Fibroblast of villous mesenchyme (primary cell): ENCODE results near the gene APLP1. TPM values are rescaled to one million over a fixed set of nuclear protein-coding genes. Genes with fewer than 3 reads are reported as not detected.
"Not testable (repeated sequence)": the region's sequence is repeated elsewhere in the genome, so short reads cannot be mapped to it uniquely, and the experiment has no call there.

ENCODE experiments used
- DNase-seq: peaks from one replicate; pipeline ENCODE4 v3.0.0-alpha.2; 2010; ENCODE audit warnings: low read depth
- H3K4me3 ChIP-seq: 2 replicates; pipeline ENCODE4 v1.5.1; 2011; ENCODE audit warnings: low read depth, mild to moderate bottlenecking, low read length
- CTCF ChIP-seq: IDR thresholded peaks from 2 replicates; pipeline ENCODE4 v1.5.1; 2012; ENCODE audit warnings: low read depth, mild to moderate bottlenecking, low read length; ENCODE audit not compliant: insufficient read depth
- total RNA-seq: library from RNA; depleted of rRNA; stranded (reverse); fragments of >200 nt; gene quantifications from 2 replicates; pipeline ENCODE4 v1.2.3, GENCODE V29; 2012

The APLP1 gene
- total RNA-seq, 1 donor: 3.5 TPM

- TF ChIP-seq CTCF: no peak
- no peak overlapping the region for H3K4me3 ChIP-seq
- no peak for DNase-seq
Measured at GRCh38 chr19:35889370-35890112, 21.2 kb downstream of the APLP1 start.

- no peak for DNase-seq
- H3K4me3 ChIP-seq: no peak overlapping the region
- no peak for TF ChIP-seq CTCF
Measured at GRCh38 chr19:35890113-35890650, 21.8 kb downstream of the APLP1 start.

- H3K4me3 ChIP-seq, DNase-seq: not testable (repeated sequence)
Measured at GRCh38 chr19:35891819-35892218, 23.4 kb downstream of the APLP1 start.

GRCh38 chr19:35894342-35894741 is 26.0 kb downstream of the APLP1 start:
- no peak for TF ChIP-seq CTCF
- DNase-seq: no peak
- H3K4me3 ChIP-seq: no peak overlapping the region

GRCh38 chr19:35895911-35896642 is 27.7 kb downstream of the APLP1 start:
- no peak for DNase-seq
- no peak for TF ChIP-seq CTCF
- H3K4me3 ChIP-seq: no peak overlapping the region

GRCh38 chr19:35896643-35897040 is 28.3 kb downstream of the APLP1 start:
- no peak for TF ChIP-seq CTCF
- DNase-seq: no peak
- H3K4me3 ChIP-seq: no peak overlapping the region

GRCh38 chr19:35897706-35898451 is 29.5 kb downstream of the APLP1 start:
- no peak for DNase-seq
- TF ChIP-seq CTCF: no peak
- H3K4me3 ChIP-seq: peak overlapping the region; percentile 79
